K562 (cell line): Measurements from ENCODE around the gene SLC25A42. TPM values are rescaled to one million over a fixed set of nuclear protein-coding genes. Genes with fewer than 3 reads are reported as not detected.
A peak's percentile ranks its signal among the peaks of the same experiment; 100 is the strongest.

Experiments
- E2F1 ChIP-seq: sonication (generic); formaldehyde crosslinking; IDR thresholded peaks from 2 replicates; pipeline ENCODE4 v1.8.1; 2023; ENCODE audit warnings: mild to moderate bottlenecking, missing genetic modification reagents, moderate library complexity
- ETV5 ChIP-seq: sonication (generic); formaldehyde crosslinking; IDR thresholded peaks from 2 replicates; pipeline ENCODE4 v1.4.0; 2020; ENCODE audit warnings: low read depth, mild to moderate bottlenecking, missing genetic modification reagents
- FOXA1 ChIP-seq: fragments of 450-650 bp; IDR thresholded peaks from 2 replicates; pipeline ENCODE4 v1.6.1; 2016; ENCODE audit warnings: mild to moderate bottlenecking, borderline replicate concordance
- GABPA ChIP-seq: fragments of 200-800 bp; sonication (Bioruptor generic); conservative IDR thresholded peaks from 2 replicates; pipeline ENCODE4 v1.6.1; 2016; ENCODE audit warnings: low read depth, missing genetic modification characterization, missing compliant biosample characterization
- HINFP ChIP-seq: fragments of 450-650 bp; conservative IDR thresholded peaks from 2 replicates; pipeline ENCODE4 v1.6.1; 2016; ENCODE audit warnings: missing genetic modification characterization, low read depth, mild to moderate bottlenecking, control low read depth, missing compliant biosample characterization
- MAZ ChIP-seq, 2 experiments: fragments of 450-650 bp in 1 of 2; sonication (generic) in 1 of 2; formaldehyde crosslinking; IDR thresholded peaks in 1 of 2; conservative IDR thresholded peaks in 1 of 2; 2 replicates each; pipeline versions ENCODE4 v1.4.0 to v1.5.0; 2020; ENCODE audit warnings: mild to moderate bottlenecking in 1 of 2, missing genetic modification reagents in 1 of 2
- NFE2L1 ChIP-seq: fragments of 450-650 bp; IDR thresholded peaks from 2 replicates; pipeline ENCODE4 v1.6.1; 2016; ENCODE audit warnings: missing genetic modification characterization, low read depth, mild to moderate bottlenecking, missing compliant biosample characterization, moderate library complexity, borderline replicate concordance
- NONO ChIP-seq, 2 experiments: fragments of 200-400 bp in 1 of 2; fragments of 450-650 bp in 1 of 2; formaldehyde crosslinking in 1 of 2; IDR thresholded peaks; 2 replicates each; pipeline ENCODE4 v1.6.1; 2017; ENCODE audit warnings: low read depth in 2 of 2, mild to moderate bottlenecking in 2 of 2, moderate library complexity in 2 of 2, low read length in 1 of 2
- RAD21 ChIP-seq, 2 experiments: fragments of 250-450 bp in 1 of 2; fragments of 450-650 bp in 1 of 2; sonication (Bioruptor Pico) in 1 of 2; formaldehyde crosslinking in 1 of 2; IDR thresholded peaks in 1 of 2; conservative IDR thresholded peaks in 1 of 2; 2 replicates each; pipeline versions ENCODE4 v1.4.0 to v1.8.0; 2020 to 2022; ENCODE audit warnings: mild to moderate bottlenecking in 2 of 2, moderate library complexity in 1 of 2
- XRCC4 ChIP-seq: IDR thresholded peaks from one replicate; pipeline ENCODE4 v1.6.1; 2011; ENCODE audit not compliant: insufficient read depth, insufficient read length; ENCODE audit errors: extremely low read depth
- ZNF764 ChIP-seq: fragments of 250-450 bp; sonication (Bioruptor Pico); IDR thresholded peaks from 2 replicates; pipeline ENCODE4 v1.4.0; 2020; ENCODE audit warnings: low read depth, mild to moderate bottlenecking, moderate library complexity
- polyA plus RNA-seq, 8 experiments: library from polyadenylated mRNA; depleted of rRNA in 4 of 8; stranded (reverse) in 5 of 8; unstranded in 3 of 8; fragments of >200 nt; fragmentation: Nextera tagmentation in 2 of 8; fragmentation: Illumina TruSeq in 1 of 8; extraction: Ambion mirVana in 2 of 8; extraction: Trizol in 1 of 8; gene quantifications; 2 replicates each; pipeline versions ENCODE4 v1.2.1 to v1.2.3, GENCODE V29; 2011 to 2014; ENCODE audit warnings: inconsistent platforms in 1 of 8, missing spikeins in 1 of 8
- total RNA-seq, 7 experiments: library from RNA; depleted of rRNA in 6 of 7; stranded (reverse); fragments of >200 nt in 6 of 7; fragmentation: Illumina TruSeq in 2 of 7; extraction: Trizol in 2 of 7; gene quantifications; 2 replicates each; pipeline versions ENCODE4 v1.2.1 to v1.2.3, GENCODE V29; 2011 to 2021; ENCODE audit warnings: low replicate concordance in 1 of 7
- TF ChIP-seq, protein P1 (sequence below): sonication (generic); formaldehyde crosslinking; IDR thresholded peaks from 2 replicates; pipeline ENCODE4 v1.8.0; 2022; ENCODE audit warnings: mild to moderate bottlenecking, missing genetic modification reagents
- TF ChIP-seq, protein P2 (sequence below), 2 experiments: fragments of 450-650 bp in 1 of 2; sonication (generic) in 1 of 2; formaldehyde crosslinking in 1 of 2; IDR thresholded peaks in 1 of 2; conservative IDR thresholded peaks in 1 of 2; 2 replicates each; pipeline versions ENCODE4 v1.6.1 to v1.8.1; 2016 to 2023; ENCODE audit warnings: mild to moderate bottlenecking in 2 of 2, moderate library complexity in 2 of 2, inconsistent platforms in 1 of 2, missing genetic modification reagents in 1 of 2
- TF ChIP-seq, protein P3 (sequence below): sonication (generic); formaldehyde crosslinking; IDR thresholded peaks from 2 replicates; pipeline ENCODE4 v1.8.0; 2022; ENCODE audit warnings: mild to moderate bottlenecking, low read depth, missing genetic modification reagents

SLC25A42 gene
- total and polyA plus RNA-seq, 9 of the 15 experiments (the other 6 are each of a cell fraction or from before 2014, with no cell fraction given), result 0.59 to 32.2 (median 14.1) TPM

DNA sequence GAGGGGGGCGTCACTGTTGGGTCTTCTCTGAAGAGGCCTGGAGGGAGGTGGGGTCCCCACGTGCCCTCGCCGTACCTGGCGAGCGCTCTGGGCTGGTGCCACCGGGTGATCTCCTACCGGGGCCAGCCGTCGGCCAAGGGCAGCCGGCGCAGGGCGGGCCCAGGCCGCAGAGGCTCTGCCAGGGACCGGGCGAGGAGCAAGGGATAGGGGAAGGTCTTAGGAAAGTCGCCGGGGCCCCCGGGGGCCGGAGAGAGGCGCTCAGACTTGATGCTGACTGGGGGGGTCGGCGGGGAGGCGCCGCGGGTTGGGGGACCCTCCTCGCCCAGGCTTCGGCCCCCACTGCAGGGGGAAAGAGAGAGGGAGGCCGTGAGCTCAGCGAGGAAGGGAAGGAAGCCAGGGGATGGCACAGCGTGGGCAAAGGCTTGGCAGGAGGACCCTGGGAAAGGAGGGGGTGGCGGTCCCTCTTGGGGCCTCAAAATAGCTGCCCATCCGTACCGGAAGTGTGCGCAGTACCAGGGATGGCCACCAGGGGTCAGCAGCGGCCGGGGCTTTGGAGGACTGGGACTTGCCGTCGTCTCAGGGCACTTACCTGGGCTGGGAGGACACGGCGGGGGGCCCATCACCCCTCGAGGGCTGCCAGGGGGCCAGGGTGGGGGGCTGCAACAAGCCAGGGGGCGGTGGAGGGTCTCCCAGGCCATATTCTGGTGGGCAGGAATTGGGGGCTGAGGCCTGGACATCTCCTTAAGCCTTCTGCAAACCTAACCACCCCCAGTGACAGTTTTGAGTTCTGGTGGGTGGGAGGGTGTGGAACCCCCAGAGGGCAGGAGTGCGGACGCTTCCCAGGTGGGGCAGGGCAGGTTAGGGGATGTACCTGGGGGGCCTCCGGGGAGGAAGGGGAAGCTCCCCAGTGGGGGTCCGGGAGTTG is 82.2 kb downstream of the SLC25A42 start (continued):
- TF ChIP-seq NONO (IDR thresholded peaks at IDR 0.05; ENCODE audit: low read depth in 2 of 2, low read length in 1 of 2), result no peak
- TF ChIP-seq, protein P1, sequence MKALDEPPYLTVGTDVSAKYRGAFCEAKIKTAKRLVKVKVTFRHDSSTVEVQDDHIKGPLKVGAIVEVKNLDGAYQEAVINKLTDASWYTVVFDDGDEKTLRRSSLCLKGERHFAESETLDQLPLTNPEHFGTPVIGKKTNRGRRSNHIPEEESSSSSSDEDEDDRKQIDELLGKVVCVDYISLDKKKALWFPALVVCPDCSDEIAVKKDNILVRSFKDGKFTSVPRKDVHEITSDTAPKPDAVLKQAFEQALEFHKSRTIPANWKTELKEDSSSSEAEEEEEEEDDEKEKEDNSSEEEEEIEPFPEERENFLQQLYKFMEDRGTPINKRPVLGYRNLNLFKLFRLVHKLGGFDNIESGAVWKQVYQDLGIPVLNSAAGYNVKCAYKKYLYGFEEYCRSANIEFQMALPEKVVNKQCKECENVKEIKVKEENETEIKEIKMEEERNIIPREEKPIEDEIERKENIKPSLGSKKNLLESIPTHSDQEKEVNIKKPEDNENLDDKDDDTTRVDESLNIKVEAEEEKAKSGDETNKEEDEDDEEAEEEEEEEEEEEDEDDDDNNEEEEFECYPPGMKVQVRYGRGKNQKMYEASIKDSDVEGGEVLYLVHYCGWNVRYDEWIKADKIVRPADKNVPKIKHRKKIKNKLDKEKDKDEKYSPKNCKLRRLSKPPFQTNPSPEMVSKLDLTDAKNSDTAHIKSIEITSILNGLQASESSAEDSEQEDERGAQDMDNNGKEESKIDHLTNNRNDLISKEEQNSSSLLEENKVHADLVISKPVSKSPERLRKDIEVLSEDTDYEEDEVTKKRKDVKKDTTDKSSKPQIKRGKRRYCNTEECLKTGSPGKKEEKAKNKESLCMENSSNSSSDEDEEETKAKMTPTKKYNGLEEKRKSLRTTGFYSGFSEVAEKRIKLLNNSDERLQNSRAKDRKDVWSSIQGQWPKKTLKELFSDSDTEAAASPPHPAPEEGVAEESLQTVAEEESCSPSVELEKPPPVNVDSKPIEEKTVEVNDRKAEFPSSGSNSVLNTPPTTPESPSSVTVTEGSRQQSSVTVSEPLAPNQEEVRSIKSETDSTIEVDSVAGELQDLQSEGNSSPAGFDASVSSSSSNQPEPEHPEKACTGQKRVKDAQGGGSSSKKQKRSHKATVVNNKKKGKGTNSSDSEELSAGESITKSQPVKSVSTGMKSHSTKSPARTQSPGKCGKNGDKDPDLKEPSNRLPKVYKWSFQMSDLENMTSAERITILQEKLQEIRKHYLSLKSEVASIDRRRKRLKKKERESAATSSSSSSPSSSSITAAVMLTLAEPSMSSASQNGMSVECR (CRISPR knock-in tag), result no peak
- TF ChIP-seq GABPA, result peak; percentile 54
- no peak for TF ChIP-seq HINFP (tag)
- no peak for TF ChIP-seq ZNF764 (CRISPR knock-in tag)
- no peak for TF ChIP-seq XRCC4
- peak; percentile 86 to 93 for TF ChIP-seq RAD21 (CRISPR knock-in tag; conservative IDR thresholded peaks at IDR 0.05 in 1 of 2, IDR thresholded peaks at IDR 0.05 in 1 of 2)
- no peak for TF ChIP-seq E2F1 (CRISPR knock-in tag)
- peak in 1 of 2 experiments; percentile 27; a peak in 1 of 4 replicates for TF ChIP-seq MAZ (CRISPR knock-in tag; conservative IDR thresholded peaks at IDR 0.05 in 1 of 2, IDR thresholded peaks at IDR 0.05 in 1 of 2)
- TF ChIP-seq, protein P2, sequence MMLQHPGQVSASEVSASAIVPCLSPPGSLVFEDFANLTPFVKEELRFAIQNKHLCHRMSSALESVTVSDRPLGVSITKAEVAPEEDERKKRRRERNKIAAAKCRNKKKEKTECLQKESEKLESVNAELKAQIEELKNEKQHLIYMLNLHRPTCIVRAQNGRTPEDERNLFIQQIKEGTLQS (IDR thresholded peaks at IDR 0.05), result no peak
- TF ChIP-seq, protein P2 (CRISPR knock-in tag; conservative IDR thresholded peaks at IDR 0.05), result no peak
- no peak for TF ChIP-seq NFE2L1 (tag)
- TF ChIP-seq ETV5, result peak; percentile 98
- TF ChIP-seq FOXA1, result no peak
- TF ChIP-seq, protein P3, sequence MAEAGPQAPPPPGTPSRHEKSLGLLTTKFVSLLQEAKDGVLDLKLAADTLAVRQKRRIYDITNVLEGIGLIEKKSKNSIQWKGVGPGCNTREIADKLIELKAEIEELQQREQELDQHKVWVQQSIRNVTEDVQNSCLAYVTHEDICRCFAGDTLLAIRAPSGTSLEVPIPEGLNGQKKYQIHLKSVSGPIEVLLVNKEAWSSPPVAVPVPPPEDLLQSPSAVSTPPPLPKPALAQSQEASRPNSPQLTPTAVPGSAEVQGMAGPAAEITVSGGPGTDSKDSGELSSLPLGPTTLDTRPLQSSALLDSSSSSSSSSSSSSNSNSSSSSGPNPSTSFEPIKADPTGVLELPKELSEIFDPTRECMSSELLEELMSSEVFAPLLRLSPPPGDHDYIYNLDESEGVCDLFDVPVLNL (CRISPR knock-in tag), result no peak
